ENCODE measurements around the gene CUL5.
"Not testable (repeated sequence)": the region's sequence is repeated elsewhere in the genome, so short reads cannot be mapped to it uniquely, and the experiment has no call there.

- not testable (repeated sequence) for TF ChIP-seq ZNF791, ZEB2, REST (tag by site-specific recombination; IDR thresholded peaks at IDR 0.05)
These were observed 112.2 kb downstream of the CUL5 start for GRCh38 chr11:108120936-108121273.

All from HEK293 (cell line).